Bronchial epithelial cell (primary cell): ENCODE data around the gene RBM38. TPM values are rescaled to one million over a fixed set of nuclear protein-coding genes. Genes with fewer than 3 reads are reported as not detected.

Experiments
- DNase-seq: peaks from one replicate; pipeline ENCODE4 v3.0.0-alpha.2; 2010; ENCODE audit warnings: low read depth
- FAIRE-seq: peaks from 2 replicates; lab custom pipeline; 2011; peaks lifted over from hg19 to GRCh38; lab: Jason Lieb, UNC
- H3K27me3 ChIP-seq: 2 replicates; pipeline ENCODE4 v1.5.1; 2011; ENCODE audit warnings: low read length; ENCODE audit not compliant: control insufficient read depth, insufficient read depth
- H3K36me3 ChIP-seq: 2 replicates; pipeline ENCODE4 v1.5.1; 2011; ENCODE audit warnings: low read length; ENCODE audit not compliant: control insufficient read depth, insufficient read depth
- H3K4me3 ChIP-seq: 2 replicates; pipeline ENCODE4 v1.5.1; 2011; ENCODE audit warnings: mild to moderate bottlenecking, low read depth, low read length, control low read depth
- total RNA-seq: library from RNA; depleted of rRNA; stranded (reverse); fragments of >200 nt; gene quantifications from 2 replicates; pipeline ENCODE4 v1.2.1, GENCODE V29; 2014
- TF ChIP-seq, protein P1 (sequence below): IDR thresholded peaks from 2 replicates; pipeline ENCODE4 v1.5.1; 2011; ENCODE audit warnings: mild to moderate bottlenecking, moderate library complexity, low read length, control low read depth, inconsistent platforms; ENCODE audit not compliant: insufficient read depth, severe bottlenecking

Gene RBM38
- total RNA-seq, 1 donor from 2014 or later = 6.8 TPM

GRCh38 chr20:57442888-57443239, 51.7 kb downstream of the RBM38 start:
- TF ChIP-seq, protein P1, sequence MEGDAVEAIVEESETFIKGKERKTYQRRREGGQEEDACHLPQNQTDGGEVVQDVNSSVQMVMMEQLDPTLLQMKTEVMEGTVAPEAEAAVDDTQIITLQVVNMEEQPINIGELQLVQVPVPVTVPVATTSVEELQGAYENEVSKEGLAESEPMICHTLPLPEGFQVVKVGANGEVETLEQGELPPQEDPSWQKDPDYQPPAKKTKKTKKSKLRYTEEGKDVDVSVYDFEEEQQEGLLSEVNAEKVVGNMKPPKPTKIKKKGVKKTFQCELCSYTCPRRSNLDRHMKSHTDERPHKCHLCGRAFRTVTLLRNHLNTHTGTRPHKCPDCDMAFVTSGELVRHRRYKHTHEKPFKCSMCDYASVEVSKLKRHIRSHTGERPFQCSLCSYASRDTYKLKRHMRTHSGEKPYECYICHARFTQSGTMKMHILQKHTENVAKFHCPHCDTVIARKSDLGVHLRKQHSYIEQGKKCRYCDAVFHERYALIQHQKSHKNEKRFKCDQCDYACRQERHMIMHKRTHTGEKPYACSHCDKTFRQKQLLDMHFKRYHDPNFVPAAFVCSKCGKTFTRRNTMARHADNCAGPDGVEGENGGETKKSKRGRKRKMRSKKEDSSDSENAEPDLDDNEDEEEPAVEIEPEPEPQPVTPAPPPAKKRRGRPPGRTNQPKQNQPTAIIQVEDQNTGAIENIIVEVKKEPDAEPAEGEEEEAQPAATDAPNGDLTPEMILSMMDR = no peak
- DNase-seq (no peak), FAIRE-seq (no peak)
- no peak overlapping the region for H3K4me3 ChIP-seq
- peaks cover 6% of the 10 kb centered on the region for H3K27me3 ChIP-seq
- H3K36me3 ChIP-seq = no peaks in the 10 kb centered on the region

- Histone ChIP-seq H3K36me3 (no peaks in the 10 kb centered on the region), H3K27me3 (peaks cover 4% of the 10 kb centered on the region), H3K4me3 (no peak overlapping the region)
- FAIRE-seq (no peak), DNase-seq (no peak)
- TF ChIP-seq, protein P1 = no peak
Measured at GRCh38 chr20:57443349-57444265, 52.4 kb downstream of the RBM38 start.

DNA sequence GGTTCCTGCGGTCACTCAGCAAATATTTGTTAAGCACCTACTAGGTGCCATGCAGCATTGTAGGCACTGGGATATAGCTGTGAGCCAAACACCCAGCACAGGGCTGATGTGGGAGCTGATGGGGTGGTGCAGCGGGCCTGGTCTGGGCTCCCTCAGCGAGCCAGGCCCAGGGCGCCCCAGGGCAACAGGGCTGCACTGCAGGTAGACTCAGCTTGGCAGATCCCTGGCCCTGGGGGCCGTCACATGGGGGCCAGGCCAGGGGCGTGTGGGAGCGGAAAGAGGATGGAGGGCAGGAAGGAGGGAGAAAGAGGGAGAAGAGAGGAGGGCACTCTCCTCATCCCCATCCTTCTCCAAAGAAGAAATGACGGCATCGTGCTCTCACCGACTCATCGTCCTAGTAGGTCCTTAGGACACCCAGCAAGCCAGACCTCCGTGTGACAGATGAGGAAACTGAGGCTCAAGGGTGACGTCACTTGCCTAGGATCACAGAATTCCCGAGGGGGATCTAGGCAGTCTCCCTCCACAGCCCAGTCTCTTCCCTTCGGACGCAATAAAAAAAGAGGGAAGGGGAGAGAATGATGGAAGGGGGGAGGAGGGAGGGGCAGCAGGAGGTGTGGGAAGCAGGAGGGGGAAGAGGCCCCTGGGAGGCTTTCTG, 53.3 kb downstream of the RBM38 start:
- Histone ChIP-seq H3K4me3 (no peak overlapping the region), H3K36me3 (no peaks in the 10 kb centered on the region), H3K27me3 (peaks cover 4% of the 10 kb centered on the region)
- FAIRE-seq = no peak
- no peak for DNase-seq
- TF ChIP-seq, protein P1 = no peak

GRCh38 chr20:57445298-57445697, 54.1 kb downstream of the RBM38 start:
- no peak for FAIRE-seq
- TF ChIP-seq, protein P1 = no peak

DNA sequence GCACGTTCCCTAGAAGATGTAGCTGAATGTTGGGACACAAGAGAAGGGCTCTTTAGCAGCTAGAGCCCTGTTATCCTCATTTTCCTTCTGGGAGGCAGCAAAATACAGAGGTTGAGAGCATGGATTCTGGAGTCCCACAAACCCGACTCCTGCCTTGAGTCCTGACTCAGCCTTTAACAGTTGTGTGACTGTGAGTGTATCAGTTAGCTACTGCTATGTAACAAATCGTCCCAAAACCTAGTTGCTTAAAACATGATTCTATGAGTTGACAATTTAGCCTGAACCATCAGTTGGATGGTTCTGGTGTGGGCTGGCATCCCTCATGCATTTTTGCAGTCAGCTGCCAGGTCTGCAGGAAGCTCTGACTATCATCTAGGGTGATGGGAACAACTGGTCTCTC, 54.6 kb downstream of the RBM38 start:
- Histone ChIP-seq H3K36me3 (no peaks in the 10 kb centered on the region), H3K4me3 (no peak overlapping the region), H3K27me3 (peaks cover 4% of the 10 kb centered on the region)
- DNase-seq (no peak), FAIRE-seq (peak; percentile 83)
- TF ChIP-seq, protein P1 = no peak

More at GRCh38 chr20:57445298-57445697, 54.1 kb downstream of the RBM38 start:
- H3K36me3 ChIP-seq = no peaks in the 10 kb centered on the region
- H3K27me3 ChIP-seq = peaks cover 4% of the 10 kb centered on the region
- H3K4me3 ChIP-seq = no peak overlapping the region
- no peak for DNase-seq
